ENCODE results near the gene GPX4.

DNA sequence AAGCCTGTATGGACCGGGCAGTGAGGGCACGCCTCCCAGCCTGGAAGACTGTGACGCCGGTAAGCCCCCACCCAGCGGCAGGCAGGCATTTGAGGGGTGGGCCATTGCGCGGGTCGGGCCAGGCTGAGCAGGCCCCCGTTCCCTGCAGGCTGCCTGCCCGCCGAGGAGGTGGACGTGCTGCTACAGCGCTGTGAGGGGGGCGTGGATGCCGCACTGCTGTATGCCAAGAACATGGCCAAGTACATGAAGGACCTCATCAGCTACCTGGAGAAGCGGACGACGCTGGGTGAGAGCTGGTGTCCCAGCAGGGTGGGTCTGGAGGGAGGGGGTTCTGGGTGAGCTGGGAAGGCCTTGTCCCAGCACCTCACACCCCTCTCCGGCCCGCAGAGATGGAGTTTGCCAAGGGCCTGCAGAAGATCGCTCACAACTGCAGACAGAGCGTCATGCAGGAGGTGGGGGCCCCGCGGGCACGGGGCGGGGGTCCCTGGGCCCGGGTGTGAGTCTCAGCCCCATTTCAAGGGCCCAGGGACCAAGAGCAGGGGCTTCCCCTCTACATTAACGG is 29.8 kb upstream of the GPX4 start:
- TF ChIP-seq, protein P1, sequence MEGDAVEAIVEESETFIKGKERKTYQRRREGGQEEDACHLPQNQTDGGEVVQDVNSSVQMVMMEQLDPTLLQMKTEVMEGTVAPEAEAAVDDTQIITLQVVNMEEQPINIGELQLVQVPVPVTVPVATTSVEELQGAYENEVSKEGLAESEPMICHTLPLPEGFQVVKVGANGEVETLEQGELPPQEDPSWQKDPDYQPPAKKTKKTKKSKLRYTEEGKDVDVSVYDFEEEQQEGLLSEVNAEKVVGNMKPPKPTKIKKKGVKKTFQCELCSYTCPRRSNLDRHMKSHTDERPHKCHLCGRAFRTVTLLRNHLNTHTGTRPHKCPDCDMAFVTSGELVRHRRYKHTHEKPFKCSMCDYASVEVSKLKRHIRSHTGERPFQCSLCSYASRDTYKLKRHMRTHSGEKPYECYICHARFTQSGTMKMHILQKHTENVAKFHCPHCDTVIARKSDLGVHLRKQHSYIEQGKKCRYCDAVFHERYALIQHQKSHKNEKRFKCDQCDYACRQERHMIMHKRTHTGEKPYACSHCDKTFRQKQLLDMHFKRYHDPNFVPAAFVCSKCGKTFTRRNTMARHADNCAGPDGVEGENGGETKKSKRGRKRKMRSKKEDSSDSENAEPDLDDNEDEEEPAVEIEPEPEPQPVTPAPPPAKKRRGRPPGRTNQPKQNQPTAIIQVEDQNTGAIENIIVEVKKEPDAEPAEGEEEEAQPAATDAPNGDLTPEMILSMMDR (IDR thresholded peaks at IDR 0.05), result no peak
- TF ChIP-seq EP300 (IDR thresholded peaks at IDR 0.05) (no peak), POLR2AphosphoS5 (IDR thresholded peaks at IDR 0.05) (no peak), POLR2A (IDR thresholded peaks at IDR 0.05) (no peak)
